WTC11 (cell line): ENCODE data around the gene C2orf92. TPM values are rescaled to one million over a fixed set of nuclear protein-coding genes. Genes with fewer than 3 reads are reported as not detected.

Source experiments
- ATAC-seq: fragments of 200-7000 bp; cut with Tn5 transposase; 2 replicates; pipeline ENCODE4 v1.10.0; 2021; ENCODE audit warnings: mild to moderate bottlenecking, moderate library complexity
- CTCF ChIA-PET: fragments of 300-600 bp; sonication (Branson Sonifier 250); formaldehyde crosslinking; loops from one replicate; lab custom pipeline; 2021; ENCODE audit warnings: antibody characterized with exemption; lab: Charles Lee
- POLR2A ChIA-PET: fragments of 350-600 bp; sonication (Branson Sonifier 250); formaldehyde crosslinking; loops from one replicate; lab custom pipeline; 2021; ENCODE audit warnings: antibody characterized with exemption; lab: Charles Lee
- DNase-seq: peaks from one replicate; pipeline ENCODE4 v3.0.0; 2021; ENCODE audit warnings: low spot score
- H3K27ac Mint-ChIP-seq: 2 replicates; pipeline ENCODE4 v1.8.0; 2021; ENCODE audit warnings: mixed read lengths
- H3K27me3 Mint-ChIP-seq: 2 replicates; pipeline ENCODE4 v1.8.0; 2021; ENCODE audit warnings: low read depth, mild to moderate bottlenecking, moderate library complexity, mixed read lengths
- H3K36me3 Mint-ChIP-seq: 2 replicates; pipeline ENCODE4 v1.8.0; 2021; ENCODE audit warnings: mixed read lengths
- H3K4me1 Mint-ChIP-seq: 2 replicates; pipeline ENCODE4 v1.8.0; 2022; ENCODE audit warnings: mixed read lengths
- H3K4me3 Mint-ChIP-seq: 2 replicates; pipeline ENCODE4 v1.8.0; 2021; ENCODE audit warnings: mild to moderate bottlenecking, moderate library complexity, mixed read lengths
- H3K9me3 Mint-ChIP-seq: 2 replicates; pipeline ENCODE4 v1.8.0; 2021; ENCODE audit warnings: mixed read lengths
- ARID4B ChIP-seq: sonication (generic); formaldehyde crosslinking; IDR thresholded peaks from 2 replicates; pipeline ENCODE4 v1.8.0; 2023; ENCODE audit warnings: missing genetic modification reagents, mild to moderate bottlenecking, borderline replicate concordance
- ERG ChIP-seq: fragments of 250-450 bp; sonication (Bioruptor Pico); IDR thresholded peaks from 2 replicates; pipeline ENCODE4 v1.8.0; 2021; ENCODE audit warnings: mild to moderate bottlenecking
- ETV6 ChIP-seq: sonication (generic); formaldehyde crosslinking; IDR thresholded peaks from 2 replicates; pipeline ENCODE4 v1.8.1; 2022; ENCODE audit warnings: mild to moderate bottlenecking, missing genetic modification reagents
- FOXK1 ChIP-seq: sonication (generic); formaldehyde crosslinking; IDR thresholded peaks from 2 replicates; pipeline ENCODE4 v1.8.0; 2022; ENCODE audit warnings: mild to moderate bottlenecking, moderate library complexity, missing genetic modification reagents
- GABPB1 ChIP-seq: sonication (generic); formaldehyde crosslinking; IDR thresholded peaks from 2 replicates; pipeline ENCODE4 v1.8.1; 2023; ENCODE audit warnings: mild to moderate bottlenecking, missing genetic modification reagents
- GRHL2 ChIP-seq: fragments of 250-450 bp; sonication (Bioruptor Pico); IDR thresholded peaks from 2 replicates; pipeline ENCODE4 v1.8.0; 2022; ENCODE audit warnings: mild to moderate bottlenecking, moderate library complexity; ENCODE audit not compliant: insufficient replicate concordance, severe bottlenecking
- JAZF1 ChIP-seq: fragments of 250-450 bp; sonication (Bioruptor Pico); IDR thresholded peaks from 2 replicates; pipeline ENCODE4 v1.9.0; 2021; ENCODE audit warnings: moderate library complexity, mild to moderate bottlenecking, inconsistent platforms
- JUN ChIP-seq: sonication (generic); formaldehyde crosslinking; IDR thresholded peaks from 2 replicates; pipeline ENCODE4 v1.8.0; 2023; ENCODE audit warnings: mild to moderate bottlenecking, missing genetic modification reagents
- MAX ChIP-seq: sonication (generic); formaldehyde crosslinking; IDR thresholded peaks from 2 replicates; pipeline ENCODE4 v1.8.0; 2022; ENCODE audit warnings: mild to moderate bottlenecking, missing genetic modification reagents
- MLX ChIP-seq: sonication (generic); formaldehyde crosslinking; IDR thresholded peaks from 2 replicates; pipeline ENCODE4 v1.8.1; 2023; ENCODE audit warnings: mild to moderate bottlenecking, missing genetic modification reagents, moderate library complexity
- NR1H2 ChIP-seq: sonication (generic); formaldehyde crosslinking; IDR thresholded peaks from 2 replicates; pipeline ENCODE4 v1.9.0; 2021; ENCODE audit warnings: mild to moderate bottlenecking, moderate library complexity, missing genetic modification reagents
- PRDM15 ChIP-seq: sonication (generic); formaldehyde crosslinking; IDR thresholded peaks from 2 replicates; pipeline ENCODE4 v1.8.0; 2022; ENCODE audit warnings: missing genetic modification reagents
- STAT6 ChIP-seq: sonication (generic); formaldehyde crosslinking; conservative IDR thresholded peaks from 2 replicates; pipeline ENCODE4 v1.8.1; 2023; ENCODE audit warnings: mild to moderate bottlenecking, low read depth, missing genetic modification reagents, moderate library complexity
- TEAD1 ChIP-seq: sonication (generic); formaldehyde crosslinking; IDR thresholded peaks from 2 replicates; pipeline ENCODE4 v1.8.0; 2022; ENCODE audit warnings: mild to moderate bottlenecking, missing genetic modification reagents
- ZNF281 ChIP-seq: sonication (generic); formaldehyde crosslinking; IDR thresholded peaks from 2 replicates; pipeline ENCODE4 v1.8.0; 2023; ENCODE audit warnings: mild to moderate bottlenecking, missing genetic modification reagents
- ZNF317 ChIP-seq: sonication (generic); formaldehyde crosslinking; IDR thresholded peaks from 2 replicates; pipeline ENCODE4 v1.8.1; 2023; ENCODE audit warnings: low read depth, mild to moderate bottlenecking, moderate library complexity, missing genetic modification reagents, borderline replicate concordance
- ZNF423 ChIP-seq: fragments of 250-450 bp; sonication (Bioruptor Pico); IDR thresholded peaks from 2 replicates; pipeline ENCODE4 v2.1.2; 2022; ENCODE audit warnings: mild to moderate bottlenecking, moderate library complexity
- total RNA-seq: library from RNA; stranded (reverse); gene quantifications from 3 replicates; pipeline ENCODE4 v1.2.3, GENCODE V29; 2021

Gene C2orf92
- total RNA-seq, 1 experiment from 2014 or later, result 5.2 TPM

- DNase-seq, result no peak
- Mint-ChIP-seq H3K36me3 (peaks cover 32% of the 10 kb centered on the region), H3K4me3 (no peak overlapping the region), H3K9me3 (peaks cover 4% of the 10 kb centered on the region), H3K27ac (peak overlapping the region; percentile 57; the same call in 1 of the 2 replicates), H3K4me1 (peaks cover 25% of the 10 kb centered on the region), H3K27me3 (no peaks in the 10 kb centered on the region)
- TF ChIP-seq GABPB1 (no peak), NR1H2 (no peak), MLX (CRISPR knock-in tag) (no peak), JUN (no peak), GRHL2 (CRISPR knock-in tag) (no peak), ZNF281 (CRISPR knock-in tag) (no peak), MAX (CRISPR knock-in tag) (no peak), JAZF1 (CRISPR knock-in tag) (no peak), STAT6 (CRISPR knock-in tag) (no peak), ZNF317 (CRISPR knock-in tag) (no peak), FOXK1 (no peak), TEAD1 (CRISPR knock-in tag) (no peak), PRDM15 (no peak), ARID4B (CRISPR knock-in tag) (no peak), ETV6 (CRISPR knock-in tag) (no peak), ZNF423 (CRISPR knock-in tag) (no peak), ERG (CRISPR knock-in tag) (no peak)
- POLR2A ChIA-PET, result interaction anchor here (1.3 to 2.5 kb wide), 2 partner anchors 10 to 14 kb away, joined by 3 to 13 read pairs; partner anchors contain the start of gene COX5B
- CTCF ChIA-PET, result interaction anchor here (0.9 to 5.0 kb wide), 5 partner anchors 9 to 70 kb away, joined by 3 to 99 read pairs (median 3); no protein-coding TSS in a partner anchor
- no peak for ATAC-seq
Measured at GRCh38 chr2:97660044-97660774, 9.3 kb upstream of the C2orf92 start.
